Glomerular endothelial cell (primary cell): Measurements from ENCODE around the gene SFXN3. TPM values are rescaled to one million over a fixed set of nuclear protein-coding genes. Genes with fewer than 3 reads are reported as not detected.

ENCODE experiments used
- DNase-seq: peaks from one replicate; pipeline ENCODE4 v3.0.0-alpha.2; 2011; ENCODE audit warnings: low read depth, low spot score; ENCODE audit errors: extremely low read depth
- total RNA-seq: library from RNA; depleted of rRNA; stranded (reverse); fragments of >200 nt; gene quantifications from 2 replicates; pipeline ENCODE4 v1.2.3, GENCODE V29; 2015

SFXN3 gene
- total RNA-seq, 1 donor from 2014 or later, result 151 TPM

DNA sequence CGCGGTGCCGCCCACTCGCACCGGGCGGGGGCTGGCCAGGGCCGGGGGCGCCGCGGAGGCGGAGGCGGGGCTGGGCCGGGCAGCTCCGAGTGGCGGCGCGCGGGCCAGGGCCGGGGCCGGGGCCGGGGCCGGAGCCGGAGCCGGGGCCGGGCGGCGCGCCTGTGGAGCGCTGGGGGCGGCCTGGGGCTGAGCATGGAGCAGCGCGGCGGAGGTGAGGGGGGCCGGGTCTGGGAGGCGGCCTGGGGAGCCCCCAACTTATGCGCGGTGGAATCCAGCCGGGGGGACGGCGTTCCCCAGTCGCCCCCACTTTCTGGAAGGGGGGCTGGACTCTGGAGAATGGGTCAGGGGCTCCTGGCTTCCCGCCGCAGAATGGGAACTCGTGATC is 31.3 kb upstream of the SFXN3 start, which contains the start of gene LZTS2:
TSS of gene LZTS2 (plus strand) at position 67 of the 385 bp plus-strand sequence. CDS start 2,731 bp downstream, outside the sequence.
- DNase-seq, result no peak

DNA sequence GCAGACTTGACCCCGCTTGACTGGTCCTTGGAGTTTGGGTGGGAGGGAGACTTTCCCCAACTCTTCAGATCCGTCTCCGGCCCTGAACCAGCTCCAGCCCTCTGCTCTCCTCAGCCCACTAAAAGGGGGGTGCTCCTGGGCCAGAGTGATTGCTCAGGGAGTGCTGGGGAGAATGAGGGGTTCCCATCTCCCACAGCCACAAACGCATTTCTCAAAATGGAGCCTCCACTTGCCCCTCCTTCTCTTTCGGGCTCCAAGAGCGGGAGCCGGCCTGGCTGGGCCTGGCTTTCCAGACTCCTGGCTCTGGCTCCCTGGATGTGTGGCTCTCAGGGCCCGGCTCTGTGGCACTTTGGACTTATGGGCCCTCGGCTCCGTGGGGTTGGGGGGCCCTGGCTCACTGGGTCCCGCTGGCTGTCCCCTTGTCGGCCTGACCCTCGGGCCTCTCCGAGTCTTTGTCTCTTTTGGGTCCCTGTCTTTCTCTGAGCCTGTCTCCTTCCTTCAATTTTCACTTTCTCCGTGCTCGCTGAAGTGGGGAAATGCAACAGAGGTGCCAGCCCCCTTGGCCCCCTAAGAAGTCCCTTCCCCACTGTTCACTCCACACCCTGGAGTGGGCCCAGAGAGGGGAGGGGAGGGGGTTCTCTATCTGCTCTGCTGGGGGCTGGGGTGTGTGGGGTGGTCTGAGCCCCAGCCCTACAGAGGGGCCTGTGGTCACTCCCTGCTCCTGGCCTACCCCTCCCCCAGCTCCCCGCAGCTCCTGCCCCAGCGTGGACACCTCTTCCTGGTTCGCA is 30.7 kb upstream of the SFXN3 start:
- no peak for DNase-seq

DNA sequence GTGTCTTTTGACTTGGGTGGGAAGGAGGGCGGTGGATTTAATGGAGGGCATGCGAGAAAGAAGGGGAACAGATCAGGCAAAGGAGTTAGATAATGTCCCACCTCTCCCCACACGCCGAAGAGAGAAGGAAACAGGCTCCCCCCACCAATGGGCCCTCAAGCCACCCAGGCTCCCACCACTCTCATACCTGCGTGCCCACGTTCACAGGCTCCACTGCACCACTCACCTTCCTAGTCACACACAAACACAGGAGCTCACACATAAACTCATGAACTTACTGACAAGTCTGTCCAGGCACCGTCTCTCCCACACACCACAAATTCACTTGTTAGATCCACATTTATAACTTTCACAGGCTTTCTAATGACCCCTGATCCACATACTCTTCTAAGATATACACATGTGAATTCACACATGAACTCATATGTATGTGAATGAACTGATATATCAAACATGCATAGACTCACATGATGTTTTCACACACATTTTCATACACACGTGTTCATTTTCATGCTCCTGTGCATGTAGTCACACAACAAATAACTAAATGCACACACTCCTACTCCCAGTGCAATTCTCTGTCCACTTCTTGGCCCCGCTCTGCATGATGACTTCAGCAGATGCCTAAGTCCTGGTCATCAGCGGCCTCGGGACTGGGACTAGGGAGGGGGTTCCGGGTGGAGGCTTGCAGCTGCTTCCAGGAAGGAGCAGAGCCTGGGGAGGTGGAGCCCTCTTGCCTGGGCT is 29.9 kb upstream of the SFXN3 start:
- peak; percentile 68 for DNase-seq

DNA sequence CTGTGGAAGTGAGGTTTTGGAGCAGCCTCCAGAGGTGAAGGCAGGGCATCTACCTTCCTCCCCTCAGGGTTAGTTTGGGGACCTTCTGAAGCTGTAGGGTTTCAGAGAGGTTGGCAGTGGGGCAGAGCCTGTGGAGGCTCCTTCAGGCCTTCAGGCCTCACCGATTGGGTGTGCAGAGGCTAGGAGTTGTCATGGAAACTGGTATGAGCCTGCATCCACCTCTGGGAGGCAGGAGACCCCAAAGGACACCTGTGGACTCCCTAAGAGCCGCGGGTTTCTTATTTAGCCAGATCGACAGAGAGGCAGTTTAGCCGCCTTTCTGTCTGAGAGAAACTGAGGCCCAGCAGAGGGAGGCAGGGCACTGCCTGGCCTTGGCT is 29.4 kb upstream of the SFXN3 start:
- no peak for DNase-seq

DNA sequence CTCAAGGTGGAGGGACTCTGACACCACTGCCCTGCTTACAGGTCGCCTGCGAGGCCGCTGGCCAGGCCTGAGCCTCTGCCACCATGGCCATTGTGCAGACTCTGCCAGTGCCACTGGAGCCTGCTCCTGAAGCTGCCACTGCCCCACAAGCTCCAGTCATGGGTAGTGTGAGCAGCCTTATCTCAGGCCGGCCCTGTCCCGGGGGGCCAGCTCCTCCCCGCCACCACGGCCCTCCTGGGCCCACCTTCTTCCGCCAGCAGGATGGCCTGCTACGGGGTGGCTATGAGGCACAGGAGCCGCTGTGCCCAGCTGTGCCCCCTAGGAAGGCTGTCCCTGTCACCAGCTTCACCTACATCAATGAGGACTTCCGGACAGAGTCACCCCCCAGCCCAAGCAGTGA is 28.6 kb upstream of the SFXN3 start:
- no peak for DNase-seq

DNA sequence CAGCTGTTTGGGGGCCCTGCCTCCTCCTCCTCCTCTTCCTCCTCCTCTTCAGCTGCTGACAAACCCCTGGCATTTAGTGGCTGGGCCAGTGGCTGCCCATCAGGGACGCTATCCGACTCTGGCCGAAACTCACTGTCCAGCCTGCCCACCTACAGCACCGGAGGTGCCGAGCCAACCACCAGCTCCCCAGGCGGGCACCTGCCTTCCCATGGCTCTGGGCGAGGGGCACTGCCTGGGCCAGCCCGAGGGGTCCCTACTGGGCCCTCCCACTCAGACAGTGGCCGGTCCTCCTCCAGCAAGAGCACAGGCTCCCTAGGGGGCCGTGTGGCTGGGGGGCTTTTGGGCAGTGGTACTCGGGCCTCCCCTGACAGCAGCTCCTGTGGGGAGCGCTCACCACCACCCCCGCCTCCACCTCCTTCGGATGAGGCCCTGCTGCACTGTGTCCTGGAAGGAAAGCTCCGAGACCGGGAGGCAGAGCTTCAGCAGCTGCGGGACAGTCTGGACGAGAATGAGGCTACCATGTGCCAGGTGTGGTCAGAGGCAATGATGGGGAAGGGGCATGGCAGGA is 27.3 kb upstream of the SFXN3 start:
- DNase-seq, result no peak

DNA sequence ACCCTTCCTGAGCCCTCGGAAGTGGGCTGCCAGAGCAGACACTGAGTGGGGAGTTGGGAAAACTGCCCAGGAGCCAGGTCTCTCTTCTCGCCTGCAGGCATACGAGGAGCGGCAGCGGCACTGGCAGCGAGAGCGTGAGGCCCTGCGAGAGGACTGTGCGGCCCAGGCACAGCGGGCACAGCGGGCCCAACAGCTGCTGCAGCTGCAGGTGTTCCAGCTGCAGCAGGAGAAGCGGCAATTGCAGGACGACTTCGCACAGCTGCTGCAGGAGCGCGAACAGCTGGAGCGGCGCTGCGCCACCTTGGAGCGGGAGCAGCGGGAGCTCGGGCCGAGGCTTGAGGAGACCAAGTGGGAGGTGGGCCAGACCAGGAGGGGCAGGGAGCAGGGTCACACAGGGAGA is 25.7 kb upstream of the SFXN3 start:
- no peak for DNase-seq

DNA sequence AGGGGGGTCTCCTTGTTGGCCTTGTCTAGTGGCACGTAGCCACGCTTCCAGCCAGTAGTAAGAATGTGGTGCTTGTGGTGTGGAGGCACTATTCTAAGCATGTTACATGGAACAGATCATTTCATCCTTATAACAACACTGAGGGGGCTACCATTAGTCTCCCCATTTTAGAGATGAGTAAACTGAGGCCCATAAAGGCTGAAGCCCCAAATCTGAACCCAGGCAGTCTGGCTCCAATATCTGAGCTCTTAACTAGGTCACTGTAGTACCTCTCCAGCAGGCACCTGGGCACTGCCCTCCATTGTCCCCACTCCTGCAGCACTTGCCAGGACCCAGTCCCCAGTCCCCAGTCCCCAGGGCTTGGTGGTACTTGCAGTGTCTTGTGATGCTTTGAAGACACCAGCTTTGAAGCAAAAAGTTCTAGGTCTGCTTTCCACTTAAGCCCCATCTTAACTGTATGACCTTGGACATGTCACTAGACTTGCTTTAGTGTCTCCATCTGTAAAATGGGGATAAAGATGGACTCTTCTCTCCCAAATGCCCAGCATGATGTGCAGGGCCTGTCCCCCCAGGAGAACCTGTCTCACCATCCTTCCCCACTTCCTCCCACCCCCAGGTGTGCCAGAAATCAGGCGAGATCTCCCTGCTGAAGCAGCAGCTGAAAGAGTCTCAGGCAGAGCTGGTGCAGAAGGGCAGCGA is 25.0 kb upstream of the SFXN3 start:
- no peak for DNase-seq

DNA sequence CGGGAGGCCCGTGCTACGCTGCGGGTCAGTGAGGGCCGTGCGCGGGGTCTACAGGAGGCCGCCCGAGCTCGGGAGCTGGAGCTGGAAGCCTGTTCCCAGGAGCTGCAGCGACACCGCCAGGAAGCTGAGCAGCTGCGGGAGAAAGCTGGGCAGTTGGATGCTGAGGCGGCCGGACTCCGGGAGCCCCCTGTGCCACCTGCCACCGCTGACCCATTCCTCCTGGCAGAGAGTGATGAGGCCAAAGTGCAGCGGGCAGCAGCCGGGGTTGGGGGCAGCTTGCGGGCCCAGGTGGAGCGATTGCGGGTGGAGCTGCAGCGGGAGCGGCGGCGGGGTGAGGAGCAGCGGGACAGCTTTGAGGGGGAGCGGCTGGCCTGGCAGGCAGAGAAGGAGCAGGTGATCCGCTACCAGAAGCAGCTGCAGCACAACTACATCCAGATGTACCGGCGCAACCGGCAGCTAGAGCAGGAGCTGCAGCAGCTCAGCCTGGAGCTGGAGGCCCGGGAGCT is 24.4 kb upstream of the SFXN3 start:
- no peak for DNase-seq

DNA sequence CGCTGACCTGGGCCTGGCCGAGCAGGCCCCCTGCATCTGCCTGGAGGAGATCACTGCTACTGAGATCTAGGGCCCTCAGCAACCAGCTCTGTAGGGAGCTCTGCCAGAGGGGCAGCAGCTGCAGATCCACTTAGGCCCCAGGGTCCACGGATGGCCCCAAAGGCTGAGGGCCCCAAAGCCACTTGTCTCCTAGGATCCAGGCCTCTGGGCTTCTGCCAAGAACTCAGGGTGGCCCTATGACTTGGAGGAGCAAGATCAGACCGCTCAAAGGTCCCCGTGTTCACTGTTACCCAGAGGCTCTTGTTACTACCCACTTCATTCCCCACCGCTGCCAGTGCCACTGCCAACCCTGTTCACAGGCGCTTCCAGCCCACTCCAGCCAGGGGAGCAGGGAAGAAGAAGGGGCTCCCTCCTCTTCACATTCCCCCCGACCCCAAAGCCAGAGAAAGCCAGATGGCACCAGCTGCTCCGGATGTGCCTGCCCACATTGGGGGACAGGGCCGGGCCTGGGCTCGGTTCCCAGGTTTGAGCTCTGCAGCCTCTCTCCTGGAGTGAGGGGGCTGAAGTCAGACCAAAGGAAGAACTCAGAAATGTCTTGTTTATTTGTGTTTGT is 23.8 kb upstream of the SFXN3 start:
- DNase-seq, result no peak

DNA sequence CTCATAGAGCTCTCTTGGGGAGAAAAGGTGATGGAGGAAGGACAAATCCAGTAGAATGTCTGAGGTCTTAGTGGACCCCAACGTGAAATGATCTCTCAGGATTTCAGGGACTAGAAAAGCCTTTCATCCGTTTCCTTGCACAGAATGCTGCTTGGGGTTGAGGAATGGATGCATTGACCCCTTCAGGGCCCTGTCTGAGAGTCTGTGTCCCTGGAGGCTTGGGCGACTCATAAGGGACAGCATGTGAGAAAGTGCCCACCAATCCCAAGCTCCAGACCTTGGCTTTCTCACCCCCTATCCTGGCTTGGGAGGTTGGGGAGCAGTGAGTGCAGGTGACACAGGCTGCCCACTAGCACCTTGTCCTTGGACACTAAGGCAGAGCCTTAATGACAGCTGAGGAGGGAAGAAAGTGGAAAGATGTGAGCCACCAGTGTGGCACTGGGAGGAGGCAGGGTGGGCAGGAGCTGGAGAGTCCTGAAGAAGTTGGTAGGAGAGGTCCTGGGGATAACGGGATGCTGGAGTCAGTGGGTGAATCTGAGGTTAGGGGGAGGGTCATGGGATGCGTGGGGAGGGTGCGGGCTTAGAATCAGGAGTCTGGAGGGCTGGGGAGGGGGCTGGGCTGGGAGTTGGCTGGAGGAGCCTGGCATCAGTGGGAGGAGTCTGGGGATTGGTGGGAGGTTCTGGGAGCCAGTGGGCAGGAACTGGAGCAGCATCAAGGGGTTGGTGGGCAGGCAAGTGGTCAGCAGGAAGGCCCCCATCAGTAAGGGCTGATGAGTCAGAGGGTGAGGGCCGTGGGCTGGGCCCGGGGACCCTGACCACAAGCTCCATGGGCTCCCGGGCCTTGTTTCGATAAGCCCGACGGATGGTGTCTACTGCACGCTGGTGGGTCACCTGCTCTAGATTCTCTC is 22.9 kb upstream of the SFXN3 start:
- no peak for DNase-seq

DNA sequence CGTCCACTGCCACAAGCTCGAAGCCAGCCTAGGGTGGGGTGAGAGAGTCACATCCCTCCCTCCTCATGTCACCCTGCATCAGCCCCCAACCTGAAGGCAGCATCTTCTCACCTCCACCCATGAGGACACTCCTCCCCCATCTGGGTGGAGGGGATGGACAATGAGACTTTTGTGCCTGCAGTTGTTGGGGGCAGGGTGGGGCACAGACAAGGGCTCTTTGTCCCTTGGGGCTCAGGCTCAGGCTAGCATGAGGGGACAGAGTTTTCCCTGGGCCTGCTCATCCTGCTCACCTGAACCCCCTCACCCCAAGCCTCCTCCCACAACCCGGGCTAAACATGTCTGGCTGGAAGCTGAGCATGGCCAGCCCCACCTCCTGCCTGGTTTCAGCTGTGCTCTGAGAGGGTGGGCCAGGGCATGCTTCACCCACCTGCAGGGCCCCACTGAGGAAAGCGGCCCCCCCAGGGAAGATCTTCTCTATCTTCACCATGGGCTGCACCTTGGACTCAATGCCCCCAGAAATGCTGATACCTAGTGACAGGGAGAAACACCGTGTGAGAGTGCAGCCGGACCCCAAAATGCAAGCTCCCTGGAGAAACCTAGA is 22.1 kb upstream of the SFXN3 start:
- DNase-seq, result no peak

DNA sequence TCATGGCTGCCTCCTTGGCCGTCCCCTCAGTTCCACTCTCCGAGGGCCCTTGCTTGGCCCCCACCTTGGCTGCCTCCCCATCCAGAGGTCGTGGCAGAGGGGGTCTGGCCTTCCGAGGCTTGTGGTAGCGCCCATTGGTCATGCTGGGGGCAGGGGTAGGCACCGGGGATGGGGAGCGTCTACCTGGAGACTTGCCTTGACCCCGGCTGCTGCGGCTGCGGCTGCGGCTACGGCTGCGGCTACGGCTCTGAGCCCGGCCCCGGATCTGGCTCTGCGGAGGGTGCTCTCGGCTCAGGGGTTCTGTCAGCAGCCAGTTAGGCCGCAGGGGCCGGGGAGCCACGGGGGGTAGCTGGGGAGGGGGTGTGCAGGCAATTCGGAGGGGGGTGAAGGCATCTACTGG is 20.7 kb upstream of the SFXN3 start:
- no peak for DNase-seq

DNA sequence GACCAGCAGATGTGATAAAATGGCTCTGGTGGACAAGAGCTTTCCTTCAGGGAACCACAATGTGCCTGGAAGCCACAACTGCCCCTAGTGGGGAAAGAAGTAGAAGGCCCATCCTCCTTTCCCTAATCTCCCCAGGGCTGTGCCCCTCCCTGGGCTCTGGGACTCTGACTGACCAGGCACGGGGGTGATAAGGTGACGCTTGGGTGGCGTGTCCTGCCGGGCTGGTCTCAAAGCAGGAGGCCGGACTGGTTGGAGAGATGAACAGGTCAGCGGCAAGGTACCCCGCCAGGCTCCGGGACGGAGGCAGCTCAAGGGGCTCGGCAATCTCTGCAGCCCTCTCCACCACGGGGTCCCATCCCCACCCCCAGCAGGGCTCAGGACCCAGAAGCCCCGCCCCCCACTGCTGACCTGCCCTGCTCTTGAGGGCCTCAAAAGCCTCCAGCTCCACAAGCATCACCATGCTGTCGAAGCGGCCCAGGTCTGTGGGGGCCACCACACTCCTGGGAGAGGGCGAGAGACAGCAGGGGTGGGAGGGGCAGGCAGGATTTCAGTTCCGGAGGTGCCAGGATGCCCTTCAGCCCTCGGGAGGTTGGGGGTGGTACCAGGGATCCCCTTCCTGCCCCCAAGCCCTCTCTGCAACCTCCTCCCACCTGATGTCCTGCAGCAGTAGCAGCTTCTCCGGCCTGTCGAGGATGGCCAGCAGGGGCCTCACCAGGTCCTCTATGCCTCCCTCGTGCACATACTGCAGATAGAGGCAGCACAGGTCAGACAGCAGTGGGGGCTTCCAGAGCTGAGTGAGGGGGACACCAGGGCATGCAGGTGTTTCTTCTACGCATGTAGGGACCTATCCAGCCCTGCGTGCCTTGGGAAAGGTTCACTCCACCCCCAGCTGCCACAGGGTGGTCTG is 19.3 kb upstream of the SFXN3 start:
- no peak for DNase-seq

DNA sequence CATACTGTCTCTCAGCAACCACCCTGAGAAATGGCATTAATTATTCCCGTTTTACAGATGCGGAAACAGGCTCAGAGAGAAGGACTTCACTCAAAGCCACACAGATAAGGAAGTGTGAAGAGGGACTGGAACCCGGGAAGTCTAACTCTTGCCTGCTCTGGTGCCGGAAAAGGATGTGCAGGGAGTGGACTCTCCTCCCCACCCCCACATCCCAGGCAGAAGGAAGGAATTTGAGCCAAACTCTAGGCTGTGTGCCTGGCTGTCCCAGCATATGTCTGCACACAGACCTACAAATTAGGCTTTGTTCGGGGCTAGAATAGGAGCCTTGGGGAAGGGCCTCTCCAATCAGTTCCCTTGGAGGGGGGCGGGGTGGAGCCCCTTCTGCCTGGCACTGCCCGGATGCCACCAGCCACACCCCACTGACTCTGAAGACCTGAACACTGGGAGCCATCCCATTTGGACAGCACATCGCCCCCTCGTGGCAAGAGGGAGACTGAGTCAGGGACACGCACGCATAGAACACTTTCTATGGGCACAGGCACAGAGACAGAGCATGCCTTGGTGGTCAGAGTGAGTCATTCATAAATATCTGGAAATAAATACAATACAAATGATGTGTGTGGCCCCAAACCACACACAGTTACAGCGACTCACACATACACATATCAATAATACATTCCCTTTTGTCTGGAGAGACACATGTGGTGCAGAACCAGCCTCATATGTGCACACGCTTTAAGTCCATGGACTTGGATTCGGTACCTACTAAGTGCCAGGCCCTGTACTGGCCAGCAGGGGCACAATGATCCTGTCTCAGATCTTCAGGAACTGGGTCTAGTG is 18.3 kb upstream of the SFXN3 start:
- DNase-seq, result peak; percentile 84

DNA sequence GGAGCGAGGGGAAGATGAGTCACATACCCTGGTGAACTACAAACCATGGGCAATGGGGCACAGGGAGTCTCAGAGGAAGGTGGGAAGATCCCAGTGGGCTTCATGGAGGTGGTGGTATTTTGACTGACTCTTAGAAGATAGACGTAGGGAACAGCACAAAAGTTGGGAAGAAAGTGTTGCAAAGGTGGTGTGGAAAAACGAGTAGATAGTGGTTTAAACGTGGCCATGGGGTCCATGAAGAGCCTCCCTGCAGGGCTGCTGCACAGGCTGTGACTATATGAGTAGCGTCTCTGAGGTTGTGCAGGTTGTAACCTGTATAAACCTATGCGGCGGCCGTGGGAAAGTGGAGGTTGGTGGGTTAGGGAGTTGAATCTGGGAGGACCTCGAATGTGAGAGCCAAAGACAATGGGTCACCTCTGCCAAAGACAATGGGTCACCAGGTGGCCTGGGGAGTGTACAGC is 17.6 kb upstream of the SFXN3 start:
- DNase-seq, result no peak

DNA sequence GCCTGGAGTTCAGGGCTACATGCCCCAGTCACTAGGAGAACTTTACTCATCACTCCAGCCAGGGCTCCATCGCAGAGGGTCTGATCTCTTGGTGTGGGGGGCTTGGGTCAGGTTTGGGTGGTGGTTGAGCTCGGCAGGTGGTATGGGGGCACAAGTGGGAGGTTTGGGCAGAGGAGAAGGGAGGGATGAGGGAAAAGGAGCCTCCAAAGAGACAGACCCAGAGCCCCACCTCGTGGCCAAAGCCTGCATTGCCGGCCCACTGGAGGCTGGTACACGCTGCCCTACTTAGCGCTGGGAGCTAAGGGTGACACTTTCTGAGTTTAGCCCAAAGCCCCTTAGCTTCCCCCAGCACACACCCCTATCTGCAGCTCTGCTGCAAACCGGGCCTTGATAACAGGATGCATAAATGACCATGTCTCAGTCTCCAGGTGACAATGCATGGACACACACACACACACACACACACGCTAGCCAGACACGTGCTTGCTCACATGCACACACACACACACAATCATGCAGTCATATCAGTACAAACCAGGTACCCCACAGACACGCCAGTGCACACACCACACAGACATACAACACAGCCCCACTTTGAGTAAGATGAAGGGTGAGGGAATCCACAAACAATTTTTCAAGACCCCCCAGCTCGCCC is 16.7 kb upstream of the SFXN3 start:
- DNase-seq, result no peak
